HG03575 (cell line): ENCODE measurements around the gene TBC1D3B.
"Not testable (repeated sequence)": the region's sequence is repeated elsewhere in the genome, so short reads cannot be mapped to it uniquely, and the experiment has no call there.

Source experiments
- ATAC-seq: cut with Tn5 transposase; IDR thresholded peaks from one replicate; pipeline ENCODE4 v1.9.1; 2021; ENCODE audit not compliant: unreplicated experiment, insufficient number of reproducible peaks, low FRiP score; ENCODE audit errors: extremely low read depth

TBC1D3B gene

GRCh38 chr17:36184023-36184765 lies 7.8 kb upstream of the TBC1D3B start:
- ATAC-seq, result no peak

GRCh38 chr17:36183001-36183971 lies 6.8 kb upstream of the TBC1D3B start:
- no peak for ATAC-seq

- no peak for ATAC-seq
Observed at GRCh38 chr17:36182176-36183000, 6.0 kb upstream of the TBC1D3B start.

GRCh38 chr17:36181446-36182175 lies 5.2 kb upstream of the TBC1D3B start:
- not testable (repeated sequence) for ATAC-seq

GRCh38 chr17:36168836-36169235 lies 7.6 kb downstream of the TBC1D3B start:
- not testable (repeated sequence) for ATAC-seq

GRCh38 chr17:36153895-36154610 lies 22.4 kb downstream of the TBC1D3B start:
- no peak for ATAC-seq

GRCh38 chr17:36152639-36153120 lies 23.8 kb downstream of the TBC1D3B start:
- ATAC-seq, result no peak

- ATAC-seq, result no peak
Observed at GRCh38 chr17:36151891-36152638, 24.4 kb downstream of the TBC1D3B start.

GRCh38 chr17:36149296-36149820 lies 27.1 kb downstream of the TBC1D3B start:
- no peak for ATAC-seq

- no peak for ATAC-seq
Observed at GRCh38 chr17:36148559-36149295, 27.7 kb downstream of the TBC1D3B start.

GRCh38 chr17:36147601-36148000 lies 28.8 kb downstream of the TBC1D3B start:
- no peak for ATAC-seq

- no peak for ATAC-seq
Observed at GRCh38 chr17:36144981-36145729, 31.3 kb downstream of the TBC1D3B start.

GRCh38 chr17:36144014-36144413 lies 32.4 kb downstream of the TBC1D3B start:
- ATAC-seq, result no peak

- ATAC-seq, result no peak
Observed at GRCh38 chr17:36142806-36143205, 33.6 kb downstream of the TBC1D3B start.

- ATAC-seq, result no peak
Observed at GRCh38 chr17:36142235-36142634, 34.2 kb downstream of the TBC1D3B start.

GRCh38 chr17:36136439-36136838 lies 40.0 kb downstream of the TBC1D3B start:
- no peak for ATAC-seq
